GM12878 (cell line): Measurements from ENCODE around the gene ZNF341. TPM values are rescaled to one million over a fixed set of nuclear protein-coding genes. Genes with fewer than 3 reads are reported as not detected.
A peak's percentile ranks its signal among the peaks of the same experiment; 100 is the strongest.

ENCODE experiments used
- ATAC-seq: fragments of 200-7000 bp; cut with Tn5 transposase; 3 replicates; pipeline ENCODE4 v1.9.1; 2020; ENCODE audit warnings: mild to moderate bottlenecking, moderate library complexity
- BruUV-seq: library from RNA; stranded (reverse); fragments of 400-500 nt; replicated peaks from 2 replicates; lab custom pipeline; 2021; lab: Mats Ljungman, UMichigan
- CTCF ChIA-PET: fragments of 300-600 bp; sonication (Branson Sonifier 250); formaldehyde crosslinking; extraction: SDS; loops from one replicate; lab custom pipeline; 2021; ENCODE audit warnings: inconsistent platforms; lab: Yijun Ruan, JAX
- POLR2A ChIA-PET: fragments of 350-600 bp; formaldehyde crosslinking; extraction: SDS; loops from one replicate; lab custom pipeline; 2021; ENCODE audit warnings: inconsistent platforms; lab: Charles Lee
- RAD21 ChIA-PET: fragments of 300-600 bp; sonication (Branson Sonifier 250); formaldehyde crosslinking; loops from one replicate; lab custom pipeline; 2023; ENCODE audit warnings: antibody characterized with exemption; ENCODE audit not compliant: unreplicated experiment; lab: Charles Lee
- SMC1A ChIA-PET: fragments of 300-600 bp; sonication (Branson Sonifier 250); formaldehyde crosslinking; loops from one replicate; lab custom pipeline; 2023; ENCODE audit not compliant: unreplicated experiment, uncharacterized antibody; lab: Charles Lee
- DNase-seq: peaks from one replicate; pipeline ENCODE4 v3.0.0-alpha.2; 2011; ENCODE audit warnings: low read depth, low spot score
- FAIRE-seq: peaks from 3 replicates; lab custom pipeline; 2011; peaks lifted over from hg19 to GRCh38; lab: Jason Lieb, UNC
- H2AFZ ChIP-seq: 2 replicates; pipeline ENCODE4 v1.6.0; 2011; ENCODE audit warnings: low read depth, low read length, control low read depth; ENCODE audit not compliant: control insufficient read depth
- H3K27ac ChIP-seq: 2 replicates; pipeline ENCODE4 v1.5.1; 2011; ENCODE audit warnings: control low read depth; ENCODE audit not compliant: control insufficient read depth, insufficient read depth
- H3K27me3 ChIP-seq, 2 experiments: replicated peaks in 1 of 2; 2 replicates each; pipeline versions ENCODE4 v1.6.0 to v1.6.1; 2011; ENCODE audit warnings: low read length in 1 of 2; ENCODE audit not compliant: control insufficient read depth in 2 of 2, insufficient read depth in 2 of 2
- H3K36me3 ChIP-seq, 2 experiments: 2 replicates each; pipeline ENCODE4 v1.5.1; 2011; ENCODE audit warnings: low read length in 1 of 2; ENCODE audit not compliant: control insufficient read depth in 2 of 2, insufficient read depth in 2 of 2
- H3K4me1 ChIP-seq: 2 replicates; pipeline ENCODE4 v1.6.1; 2011; ENCODE audit warnings: mild to moderate bottlenecking, low read length, moderate library complexity, mixed read lengths; ENCODE audit not compliant: control insufficient read depth, insufficient read depth
- H3K4me2 ChIP-seq: 2 replicates; pipeline ENCODE4 v1.6.0; 2011; ENCODE audit warnings: control low read depth; ENCODE audit not compliant: control insufficient read depth, insufficient read depth
- H3K4me3 ChIP-seq: fragments of 200-600 bp; sonication (generic); 2 replicates; pipeline ENCODE4 v1.5.1; 2016
- H3K79me2 ChIP-seq: 2 replicates; pipeline ENCODE4 v1.6.0; 2011; ENCODE audit warnings: low read length; ENCODE audit not compliant: control insufficient read depth, insufficient read depth
- H3K9ac ChIP-seq: 2 replicates; pipeline ENCODE4 v1.8.0; 2011; ENCODE audit warnings: low read length, control low read depth, mixed read lengths; ENCODE audit not compliant: control insufficient read depth, insufficient read depth
- H3K9me3 ChIP-seq: replicated peaks from 3 replicates; pipeline ENCODE4 v1.5.1; 2011; ENCODE audit warnings: mild to moderate bottlenecking, low read length; ENCODE audit not compliant: control insufficient read depth, insufficient read depth
- H4K20me1 ChIP-seq: 2 replicates; pipeline ENCODE4 v1.6.0; 2011; ENCODE audit not compliant: control insufficient read depth, insufficient read depth
- BCLAF1 ChIP-seq: fragments of 450-650 bp; IDR thresholded peaks from 2 replicates; pipeline ENCODE4 v1.6.1; 2017; ENCODE audit warnings: antibody characterized with exemption, mild to moderate bottlenecking, moderate library complexity
- BMI1 ChIP-seq: fragments of 450-650 bp; IDR thresholded peaks from 2 replicates; pipeline ENCODE4 v1.6.1; 2016; ENCODE audit warnings: mild to moderate bottlenecking, moderate library complexity, borderline replicate concordance
- ELK1 ChIP-seq: IDR thresholded peaks from 2 replicates; pipeline ENCODE4 v1.6.1; 2012; ENCODE audit warnings: low read depth, low read length, improper control_type of control experiment
- IRF3 ChIP-seq: fragments of 450-650 bp; IDR thresholded peaks from 2 replicates; pipeline ENCODE4 v1.6.1; 2014; ENCODE audit warnings: mild to moderate bottlenecking
- POLR2AphosphoS5 ChIP-seq: IDR thresholded peaks from 2 replicates; pipeline ENCODE4 v1.6.1; 2011; ENCODE audit warnings: mild to moderate bottlenecking, low read length, inconsistent platforms
- WGBS: methylation state at CpG from one replicate; pipeline ENCODE4 v1.1.6; 2016; ENCODE audit warnings: low lambda C conversion rate; ENCODE audit not compliant: insufficient replicate concordance, insufficient coverage; ENCODE audit errors: missing lambda C conversion rate; 5-methylcytosine and 5-hydroxymethylcytosine counted together
- in situ Hi-C: fragments of 300-500 bp; cut with MboI; formaldehyde crosslinking; loops from 9 replicates; pipeline ENCODE4 v1.14.3; 2018; ENCODE audit warnings: mixed read lengths
- intact Hi-C: fragments of 100-400 bp; cut with micrococcal nuclease; formaldehyde crosslinking; loops from one replicate; pipeline ENCODE4 v1.14.2; 2022; ENCODE audit not compliant: unreplicated experiment
- polyA plus RNA-seq, 11 experiments: library from polyadenylated mRNA; depleted of rRNA in 4 of 11; unstranded in 6 of 11; stranded (reverse) in 5 of 11; fragments of >200 nt; fragmentation: Nextera tagmentation in 4 of 11; fragmentation: Illumina TruSeq in 1 of 11; extraction: Ambion mirVana in 4 of 11; extraction: Trizol in 1 of 11; gene quantifications; 1 replicate in 1 of 11; 2 replicates in 10 of 11; pipeline versions ENCODE4 v1.2.1 to v1.2.3, GENCODE V29; 2011 to 2016; ENCODE audit warnings: inconsistent platforms in 2 of 11, missing spikeins in 2 of 11, low read depth in 1 of 11
- total RNA-seq, 4 experiments: library from RNA; depleted of rRNA in 3 of 4; stranded (reverse); fragments of >200 nt in 3 of 4; fragmentation: Illumina TruSeq in 1 of 4; extraction: Trizol in 1 of 4; gene quantifications; 2 replicates each; pipeline versions ENCODE4 v1.2.1 to v1.2.3, GENCODE V29; 2013 to 2021

ZNF341 gene
- total and polyA plus RNA-seq, 10 of the 15 experiments (the other 5 are each of a cell fraction or from before 2014, with no cell fraction given), result 0.18 to 5.0 (median 2.6) TPM

- ATAC-seq (peak; percentile 29), FAIRE-seq (no peak)
- CTCF ChIA-PET, result interaction anchor here (0.6 to 1.1 kb wide), 4 partner anchors 11 to 52 kb away, joined by 3 to 4 read pairs (median 3); partner anchors contain the start of gene ACTL10
Observed at GRCh38 chr20:33719277-33719988, 12.4 kb upstream of the ZNF341 start.

GRCh38 chr20:33719989-33720709 lies 11.6 kb upstream of the ZNF341 start, which contains the start of gene PXMP4:
PXMP4 (minus strand) TSS chr20:33720310; CDS start chr20:33720207, 103 bp downstream.
- H3K79me2 ChIP-seq, result peaks cover 5% of the 10 kb centered on the region
- H4K20me1 ChIP-seq, result no peaks in the 10 kb centered on the region
- BruUV-seq, result no TSS peak
- no peaks in the 10 kb centered on the region for H3K36me3 ChIP-seq
- ChIA-PET RAD21 (interaction anchor here (1.0 to 1.8 kb wide), 7 partner anchors 8 to 92 kb away, joined by 3 to 8 read pairs (median 3); partner anchors contain the start of gene CHMP4B), SMC1A (interaction anchor here (0.5 to 1.6 kb wide), 4 partner anchors 9 to 94 kb away, joined by 3 read pairs; no protein-coding TSS in a partner anchor), POLR2A (interaction anchor here (0.6 to 1.9 kb wide), 9 partner anchors 12 to 302 kb away, joined by 3 to 7 read pairs (median 3); partner anchors contain the start of genes ACTL10, CBFA2T2 and CHMP4B), CTCF (interaction anchor here (0.6 to 1.1 kb wide), 4 partner anchors 12 to 53 kb away, joined by 3 to 4 read pairs (median 3); partner anchors contain the start of gene ACTL10)
- intact Hi-C loops (no loop called here), in situ Hi-C loops (no loop called here)
- peak within 1 kb of the TSS; percentile 72 for H3K4me3 ChIP-seq
- 4% methylated on average over 46 of the region's 46 CpGs for WGBS
- no peaks in the 10 kb centered on the region for H3K9me3 ChIP-seq
- peak within 1 kb of the TSS; percentile 97 for H2AFZ ChIP-seq
- peak within 1 kb of the TSS; percentile 27 for H3K27ac ChIP-seq
- peaks cover 9% of the 10 kb centered on the region for H3K4me1 ChIP-seq
- peak; percentile 99 for DNase-seq
- peak within 1 kb of the TSS; percentile 94 for H3K4me2 ChIP-seq
- peak; percentile 99 for ATAC-seq
- peak within 1 kb of the TSS; percentile 73 for H3K9ac ChIP-seq
- H3K27me3 ChIP-seq, result no peaks in the 10 kb centered on the region
- FAIRE-seq, result peak; percentile 100
- TF ChIP-seq IRF3 (peak; percentile 93), BCLAF1 (no peak), ELK1 (no peak; the same call in 1 of the 2 replicates)

More at GRCh38 chr20:33719277-33719988, 12.4 kb upstream of the ZNF341 start:
- no peaks in the 10 kb centered on the region for H3K36me3 ChIP-seq
- intact Hi-C loops (no loop called here), in situ Hi-C loops (no loop called here)
- ChIA-PET SMC1A (interaction anchor here (0.5 to 1.6 kb wide), 4 partner anchors 10 to 95 kb away, joined by 3 read pairs; no protein-coding TSS in a partner anchor), RAD21 (interaction anchor here (1.0 to 1.8 kb wide), 7 partner anchors 9 to 93 kb away, joined by 3 to 8 read pairs (median 3); partner anchors contain the start of gene CHMP4B), POLR2A (interaction anchor here (1.0 to 1.9 kb wide), 4 partner anchors 53 to 230 kb away, joined by 3 to 7 read pairs (median 4); partner anchors contain the start of genes ACTL10, CBFA2T2 and CHMP4B)
- peak overlapping the region; percentile 72 for H3K4me3 ChIP-seq
- H2AFZ ChIP-seq, result peak overlapping the region; percentile 97
- peaks cover 9% of the 10 kb centered on the region for H3K4me1 ChIP-seq
- TF ChIP-seq POLR2AphosphoS5 (peak; percentile 34; the same call in 1 of the 2 replicates), BMI1 (no peak)
- DNase-seq, result no peak
- no peaks in the 10 kb centered on the region for H3K9me3 ChIP-seq
- H4K20me1 ChIP-seq, result no peaks in the 10 kb centered on the region
- BruUV-seq, result TSS peak; percentile 89
- peak overlapping the region; percentile 27 for H3K27ac ChIP-seq
- H3K9ac ChIP-seq, result peak overlapping the region; percentile 73
- WGBS, result 62% methylated on average over 13 of the region's 13 CpGs
- peak overlapping the region; percentile 94 for H3K4me2 ChIP-seq
- no peaks in the 10 kb centered on the region for H3K27me3 ChIP-seq
- H3K79me2 ChIP-seq, result peaks cover 5% of the 10 kb centered on the region
